H1 (cell line): ENCODE data around the gene CCDC141. TPM values are rescaled to one million over a fixed set of nuclear protein-coding genes. Genes with fewer than 3 reads are reported as not detected.

Source experiments
- CTCF ChIA-PET: fragments of 300-600 bp; sonication (Branson Sonifier 250); formaldehyde crosslinking; loops from one replicate; lab custom pipeline; 2021; ENCODE audit not compliant: partially characterized antibody; lab: Charles Lee
- POLR2A ChIA-PET: fragments of 300-600 bp; sonication (Branson Sonifier 250); formaldehyde crosslinking; loops from one replicate; lab custom pipeline; 2021; ENCODE audit warnings: inconsistent platforms; ENCODE audit not compliant: partially characterized antibody; lab: Charles Lee
- DNase-seq, 2 experiments: peaks; one replicate each; pipeline versions ENCODE4 v3.0.0 to v3.0.0-alpha.2; 2010 to 2022; ENCODE audit warnings: low spot score in 2 of 2, low read depth in 1 of 2, mixed read lengths in 1 of 2
- FAIRE-seq: peaks from 2 replicates; lab custom pipeline; 2011; peaks lifted over from hg19 to GRCh38; lab: Jason Lieb, UNC
- H2AFZ ChIP-seq: 2 replicates; pipeline ENCODE4 v1.8.1; 2012; ENCODE audit warnings: low read length, inconsistent platforms
- H2AK5ac ChIP-seq: 2 replicates; pipeline ENCODE4 v1.6.1; 2013; ENCODE audit warnings: low read depth, low read length
- H2BK120ac ChIP-seq: replicated peaks from 2 replicates; pipeline ENCODE3; 2013; ENCODE audit warnings: low read depth, low read length, inconsistent platforms
- H2BK12ac ChIP-seq: 2 replicates; pipeline ENCODE4 v1.6.1; 2013; ENCODE audit warnings: low read depth, low read length
- H2BK15ac ChIP-seq: 2 replicates; pipeline ENCODE4 v1.6.1; 2013; ENCODE audit warnings: low read length
- H2BK20ac ChIP-seq: 2 replicates; pipeline ENCODE4 v1.6.1; 2013; ENCODE audit warnings: low read length
- H2BK5ac ChIP-seq: 2 replicates; pipeline ENCODE4 v1.6.1; 2013; ENCODE audit warnings: low read depth, low read length
- H3K14ac ChIP-seq: 2 replicates; pipeline ENCODE4 v1.6.1; 2013; ENCODE audit warnings: inconsistent platforms; ENCODE audit not compliant: insufficient read length
- H3K18ac ChIP-seq: 2 replicates; pipeline ENCODE4 v1.6.1; 2013; ENCODE audit warnings: low read length; ENCODE audit errors: extremely low read depth
- H3K23ac ChIP-seq: 2 replicates; pipeline ENCODE4 v1.6.1; 2013; ENCODE audit warnings: inconsistent platforms; ENCODE audit not compliant: insufficient read length
- H3K23me2 ChIP-seq: 2 replicates; pipeline ENCODE4 v1.6.1; 2013; ENCODE audit warnings: low read depth, low read length
- H3K27ac ChIP-seq: 2 replicates; pipeline ENCODE4 v1.6.1; 2011; ENCODE audit warnings: low read depth, low read length, inconsistent platforms
- H3K27me3 ChIP-seq, 4 experiments: replicated peaks in 1 of 4; 1 replicate in 1 of 4; 2 replicates in 3 of 4; pipeline versions ENCODE4 v1.6.1 to v1.8.1; 2011 to 2013; ENCODE audit warnings: low read length in 3 of 4, mild to moderate bottlenecking in 3 of 4, inconsistent platforms in 2 of 4, mixed read lengths in 2 of 4, moderate library complexity in 1 of 4; ENCODE audit not compliant: control insufficient read depth in 3 of 4, insufficient read depth in 3 of 4; ENCODE audit errors: extremely low read depth in 1 of 4
- H3K36me3 ChIP-seq, 4 experiments: 2 replicates each; pipeline versions ENCODE4 v1.6.1 to v1.8.1; 2011 to 2013; ENCODE audit warnings: mild to moderate bottlenecking in 4 of 4, low read length in 3 of 4, moderate library complexity in 2 of 4, control low read depth in 1 of 4, inconsistent platforms in 1 of 4; ENCODE audit not compliant: insufficient read depth in 4 of 4, control insufficient read depth in 2 of 4
- H3K4ac ChIP-seq: replicated peaks from 2 replicates; pipeline ENCODE3; 2013; ENCODE audit warnings: low read length, low read depth, mixed read lengths, inconsistent platforms; ENCODE audit not compliant: insufficient read length
- H3K4me1 ChIP-seq, 4 experiments: replicated peaks in 1 of 4; 1 replicate in 1 of 4; 2 replicates in 3 of 4; pipeline versions ENCODE4 v1.6.1 to v1.8.1; 2011 to 2013; ENCODE audit warnings: low read length in 3 of 4, inconsistent platforms in 2 of 4, mixed read lengths in 1 of 4; ENCODE audit not compliant: insufficient read depth in 4 of 4, control insufficient read depth in 3 of 4
- H3K4me2 ChIP-seq, 2 experiments: 2 replicates each; pipeline versions ENCODE4 v1.6.1 to v1.8.1; 2011 to 2013; ENCODE audit warnings: low read depth in 2 of 2, low read length in 2 of 2, control low read depth in 1 of 2, inconsistent platforms in 1 of 2, mild to moderate bottlenecking in 1 of 2; ENCODE audit not compliant: insufficient read depth in 1 of 2
- H3K4me3 ChIP-seq, 4 experiments: fragments of 200-600, 300-600 bp in 1 of 4; sonication (generic), shearing (Covaris generic), sonication (Bioruptor Twin) in 1 of 4; 2 replicates each; pipeline versions ENCODE4 v1.5.1 to v1.8.1; 2011 to 2016; ENCODE audit warnings: low read length in 4 of 4, low read depth in 3 of 4, control low read depth in 2 of 4, inconsistent platforms in 2 of 4, mild to moderate bottlenecking in 2 of 4, mixed read lengths in 1 of 4, moderate library complexity in 1 of 4; ENCODE audit not compliant: insufficient read depth in 2 of 4; ENCODE audit errors: extremely low read depth in 1 of 4
- H3K56ac ChIP-seq: replicated peaks from 2 replicates; pipeline ENCODE3; 2013; ENCODE audit warnings: low read depth, mild to moderate bottlenecking, mixed read lengths, low read length, inconsistent platforms; ENCODE audit not compliant: insufficient read length
- H3K79me1 ChIP-seq: 2 replicates; pipeline ENCODE4 v1.6.1; 2013; ENCODE audit warnings: low read depth, low read length, control low read depth
- H3K79me2 ChIP-seq, 2 experiments: 2 replicates each; pipeline versions ENCODE4 v1.6.1 to v1.8.1; 2012 to 2013; ENCODE audit warnings: low read length in 2 of 2, mild to moderate bottlenecking in 2 of 2, inconsistent platforms in 1 of 2; ENCODE audit not compliant: insufficient read depth in 2 of 2, control insufficient read depth in 1 of 2
- H3K9ac ChIP-seq, 4 experiments: replicated peaks in 1 of 4; 1 replicate in 1 of 4; 2 replicates in 3 of 4; pipeline versions ENCODE4 v1.6.1 to v1.8.1; 2011 to 2013; ENCODE audit warnings: low read depth in 3 of 4, low read length in 3 of 4, control low read depth in 2 of 4, mild to moderate bottlenecking in 2 of 4, moderate library complexity in 2 of 4, inconsistent platforms in 1 of 4; ENCODE audit errors: extremely low read depth in 1 of 4
- H3K9me3 ChIP-seq, 2 experiments: 2 replicates each; pipeline versions ENCODE4 v1.6.1 to v1.8.1; 2012 to 2013; ENCODE audit warnings: mild to moderate bottlenecking in 2 of 2, moderate library complexity in 2 of 2, control low read depth in 1 of 2, inconsistent platforms in 1 of 2, low read depth in 1 of 2, low read length in 1 of 2, mixed read lengths in 1 of 2; ENCODE audit not compliant: insufficient read depth in 2 of 2
- H4K20me1 ChIP-seq, 2 experiments: replicated peaks in 1 of 2; 2 replicates each; pipeline versions ENCODE3 to v1.8.1; 2011 to 2013; ENCODE audit warnings: inconsistent platforms in 2 of 2, low read length in 2 of 2, mild to moderate bottlenecking in 1 of 2; ENCODE audit not compliant: insufficient read depth in 2 of 2, control insufficient read depth in 1 of 2
- H4K5ac ChIP-seq: 2 replicates; pipeline ENCODE4 v1.6.1; 2013; ENCODE audit warnings: low read length, low read depth, mixed read lengths, inconsistent platforms; ENCODE audit not compliant: insufficient read length
- H4K8ac ChIP-seq: 2 replicates; pipeline ENCODE4 v1.8.0; 2013; ENCODE audit warnings: mild to moderate bottlenecking, moderate library complexity, low read length, inconsistent platforms; ENCODE audit not compliant: insufficient read depth; ENCODE audit errors: extremely low read depth
- H4K91ac ChIP-seq: replicated peaks from 2 replicates; pipeline ENCODE3; 2013; ENCODE audit warnings: low read length, mixed read lengths, inconsistent platforms; ENCODE audit not compliant: insufficient read length
- BRCA1 ChIP-seq: IDR thresholded peaks from 2 replicates; pipeline ENCODE4 v1.6.1; 2012; ENCODE audit warnings: low read depth, low read length, improper control_type of control experiment
- CREB1 ChIP-seq: IDR thresholded peaks from 2 replicates; pipeline ENCODE4 v1.6.1; 2012; ENCODE audit warnings: inconsistent platforms
- FOSL1 ChIP-seq: IDR thresholded peaks from 2 replicates; pipeline ENCODE4 v1.6.1; 2011; ENCODE audit warnings: mild to moderate bottlenecking, low read depth, low read length, moderate library complexity; ENCODE audit not compliant: insufficient read depth
- SUZ12 ChIP-seq: fragments of 200-600 bp; sonication (generic); IDR thresholded peaks from 2 replicates; pipeline ENCODE4 v1.6.1; 2012; ENCODE audit warnings: mild to moderate bottlenecking, inconsistent platforms, low read length, moderate library complexity, mixed read lengths
- TAF1 ChIP-seq: IDR thresholded peaks from 2 replicates; pipeline ENCODE4 v1.6.1; 2011; ENCODE audit warnings: mild to moderate bottlenecking, low read depth, low read length
- WGBS, 2 experiments: shearing (Covaris generic) in 1 of 2; methylation state at CpG; one replicate each; pipeline versions ENCODE4 v1.1.6 to v1.1.7; 2013 to 2015; ENCODE audit warnings: low lambda C conversion rate in 2 of 2, mixed read lengths in 2 of 2, inconsistent platforms in 1 of 2, low coverage in 1 of 2, missing lambda C conversion rate in 1 of 2; ENCODE audit not compliant: insufficient replicate concordance in 2 of 2, insufficient coverage in 1 of 2, insufficient read length in 1 of 2; ENCODE audit errors: extremely low coverage in 1 of 2, missing lambda C conversion rate in 1 of 2; 5-methylcytosine and 5-hydroxymethylcytosine counted together
- polyA plus RNA-seq, 7 experiments: library from polyadenylated mRNA; depleted of rRNA in 3 of 7; stranded (reverse) in 5 of 7; unstranded in 2 of 7; fragments of >200 nt in 5 of 7; fragments of 200-250 nt in 2 of 7; gene quantifications; 1 replicate in 5 of 7; 2 replicates in 1 of 7; 4 replicates in 1 of 7; pipeline versions ENCODE4 v1.2.1 to v1.2.3, GENCODE V29; 2011 to 2013; ENCODE audit warnings: missing spikeins in 2 of 7, mixed read lengths in 2 of 7
- total RNA-seq: library from RNA; stranded (reverse); fragmentation: NEBNext Ultra II Directional; extraction: Animal tissue kit (Norgen Biotek cat#: 25700); gene quantifications from 2 replicates; pipeline ENCODE4 v1.2.1, GENCODE V29; 2021

The CCDC141 gene
- total and polyA plus RNA-seq, 2 of the 8 experiments (the other 6 are each of a cell fraction or from before 2014, with no cell fraction given) = 0.56 to 21.6 TPM

- 83% methylated on average over 4 of the region's 4 CpGs; no CpG with 5 or more reads in 1 of the 2 experiments for WGBS, 2 experiments
- Histone ChIP-seq H3K4me1 (no peaks in the 10 kb centered on the region), H3K36me3 (0 out of 8 replicates have a peak, but pooled peaks cover 0 to 2% (median 0%) of the 10 kb centered on the region in 4 experiments), H3K27ac (no peak overlapping the region), H2AK5ac (no peak overlapping the region), H3K18ac (no peak overlapping the region), H2BK20ac (no peak overlapping the region), H3K9me3 (peaks cover 9 to 10% of the 10 kb centered on the region in 2 experiments), H2BK12ac (no peak overlapping the region), H3K79me1 (no peaks in the 10 kb centered on the region), H2AFZ (no peak overlapping the region), H2BK5ac (no peak overlapping the region), H3K4me3 (no peak overlapping the region), H2BK120ac (no peak overlapping the region), H4K20me1 (no peaks in the 10 kb centered on the region), H3K23me2 (no peaks in the 10 kb centered on the region), H4K91ac (no peak overlapping the region), H4K5ac (no peak overlapping the region), H3K23ac (no peak overlapping the region), H3K4me2 (no peak overlapping the region), H3K56ac (no peak overlapping the region), H3K9ac (no peak overlapping the region), H2BK15ac (no peak overlapping the region), H3K4ac (no peak overlapping the region), H4K8ac (no peak overlapping the region), H3K79me2 (no peaks in the 10 kb centered on the region), H3K27me3 (no peaks in the 10 kb centered on the region), H3K14ac (no peak overlapping the region)
- CTCF ChIA-PET = interaction anchor here (0.7 to 2.2 kb wide), 4 partner anchors 26 to 199 kb away, joined by 3 to 8 read pairs (median 5); no protein-coding TSS in a partner anchor
- TF ChIP-seq FOSL1 = no peak
- TF ChIP-seq BRCA1 = no peak
- TF ChIP-seq SUZ12 = no peak
- no peak for TF ChIP-seq TAF1
- TF ChIP-seq CREB1 = no peak
- DNase-seq (no peak), FAIRE-seq (no peak)
- POLR2A ChIA-PET = no interaction called here
Measured at GRCh38 chr2:178994264-178994663, 55.7 kb downstream of the CCDC141 start.
